ENCODE data around the gene DGKI.

DGKI gene

DNA sequence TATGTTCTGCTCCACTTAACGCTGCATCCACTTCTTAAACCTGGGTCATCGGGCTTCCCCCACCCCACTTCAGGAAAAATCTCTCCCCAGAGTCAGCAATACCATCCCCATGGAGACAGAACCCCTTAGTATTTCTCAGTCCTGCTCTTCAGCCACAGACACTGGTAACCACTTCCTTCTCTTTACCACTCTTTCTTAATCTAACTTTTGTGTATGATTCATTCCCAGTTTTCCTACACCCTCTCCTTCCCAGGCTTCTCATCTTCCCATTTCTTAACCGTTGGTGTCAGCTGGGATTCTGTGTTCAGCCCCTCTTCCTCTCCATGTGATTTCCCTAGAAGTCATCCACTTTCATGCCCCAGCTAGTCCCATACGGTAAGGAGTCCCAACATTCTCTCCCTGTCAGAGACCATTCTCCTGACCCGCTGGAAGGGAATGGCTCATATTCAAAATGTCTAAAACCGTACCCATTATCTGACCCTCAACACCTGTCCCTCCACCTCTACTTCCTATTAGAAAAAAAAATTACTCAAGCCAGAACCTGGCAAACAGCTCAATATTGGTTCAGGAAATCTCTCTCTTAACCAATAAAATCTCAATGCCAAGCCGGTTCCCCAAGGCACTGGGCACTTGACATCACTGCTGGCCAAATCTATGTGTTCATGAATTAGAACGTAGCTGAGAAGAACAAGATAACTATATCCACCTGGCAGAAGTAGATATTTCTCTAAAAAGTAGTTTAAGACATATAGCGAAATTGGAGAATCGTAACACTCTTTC is 89.4 kb downstream of the DGKI start:
- Histone ChIP-seq H2AFZ (ENCODE audit: low read depth, low read length, severe bottlenecking) (no peak overlapping the region), H3K27ac (ENCODE audit: low read depth, low read length) (no peak overlapping the region), H3K9me3 (ENCODE audit: insufficient read depth, low read length) (no peaks in the 10 kb centered on the region), H3K79me2 (ENCODE audit: insufficient read depth, low read length) (no peaks in the 10 kb centered on the region), H4K20me1 (ENCODE audit: low read depth, low read length) (no peaks in the 10 kb centered on the region), H3K4me2 (ENCODE audit: low read depth, low read length, poor library complexity, severe bottlenecking) (no peak overlapping the region), H3K9ac (ENCODE audit: low read length) (no peak overlapping the region), H3K9me2 (replicated peaks; ENCODE audit: insufficient read depth, low read length) (no peaks in the 10 kb centered on the region), H3K4me3 (ENCODE audit: insufficient read depth, low read length, poor library complexity, severe bottlenecking) (no peak overlapping the region), H3K27me3 (ENCODE audit: low read length) (no peaks in the 10 kb centered on the region), H3F3A (ENCODE audit: insufficient read depth) (no peaks in the 10 kb centered on the region), H3K36me3 (ENCODE audit: low read length) (no peaks in the 10 kb centered on the region)
- TF ChIP-seq EZH2phosphoT487 (conservative IDR thresholded peaks at IDR 0.05; ENCODE audit: low read length) (no peak), CTCF (IDR thresholded peaks at IDR 0.05; ENCODE audit: insufficient read depth, low read length, poor library complexity, severe bottlenecking) (no peak)

- Histone ChIP-seq H4K20me1 (ENCODE audit: low read depth, low read length) (no peaks in the 10 kb centered on the region), H3K79me2 (ENCODE audit: insufficient read depth, low read length) (no peaks in the 10 kb centered on the region), H3K9me2 (replicated peaks; ENCODE audit: insufficient read depth, low read length) (no peaks in the 10 kb centered on the region), H3K4me3 (ENCODE audit: insufficient read depth, low read length, poor library complexity, severe bottlenecking) (no peak overlapping the region), H3K9me3 (ENCODE audit: insufficient read depth, low read length) (no peaks in the 10 kb centered on the region), H3K9ac (ENCODE audit: low read length) (no peak overlapping the region), H3K27ac (ENCODE audit: low read depth, low read length) (no peak overlapping the region), H3K27me3 (ENCODE audit: low read length) (no peaks in the 10 kb centered on the region), H3K36me3 (ENCODE audit: low read length) (no peaks in the 10 kb centered on the region), H2AFZ (ENCODE audit: low read depth, low read length, severe bottlenecking) (no peak overlapping the region), H3F3A (ENCODE audit: insufficient read depth) (no peaks in the 10 kb centered on the region), H3K4me2 (ENCODE audit: low read depth, low read length, poor library complexity, severe bottlenecking) (no peak overlapping the region)
- TF ChIP-seq CTCF (IDR thresholded peaks at IDR 0.05; ENCODE audit: insufficient read depth, low read length, poor library complexity, severe bottlenecking) = no peak
- TF ChIP-seq EZH2phosphoT487 (conservative IDR thresholded peaks at IDR 0.05; ENCODE audit: low read length) = no peak
Measured at GRCh38 chr7:137755846-137756651, 90.7 kb downstream of the DGKI start.

DNA sequence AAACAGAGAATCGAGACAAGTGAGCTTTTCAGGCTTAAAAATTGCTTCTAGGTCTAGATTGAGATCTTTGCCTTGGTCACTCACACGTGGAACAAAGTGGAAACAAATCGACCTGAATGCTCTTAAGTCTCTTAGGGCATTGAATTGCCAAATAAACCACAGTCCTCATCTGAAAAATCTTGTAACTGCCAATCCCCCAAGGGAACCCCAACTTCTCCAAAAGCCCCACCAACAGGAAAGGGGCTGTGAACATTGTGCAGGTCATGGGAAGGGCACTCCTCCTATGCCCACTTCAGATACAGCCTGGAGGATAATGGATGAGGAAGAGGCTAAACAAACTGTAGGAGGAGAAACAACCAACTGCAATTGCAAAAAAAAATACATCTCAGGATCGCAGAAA is 91.3 kb downstream of the DGKI start:
- Histone ChIP-seq H3F3A (ENCODE audit: insufficient read depth) (no peaks in the 10 kb centered on the region), H2AFZ (ENCODE audit: low read depth, low read length, severe bottlenecking) (no peak overlapping the region), H3K27me3 (ENCODE audit: low read length) (no peaks in the 10 kb centered on the region), H3K4me3 (ENCODE audit: insufficient read depth, low read length, poor library complexity, severe bottlenecking) (no peak overlapping the region), H4K20me1 (ENCODE audit: low read depth, low read length) (no peaks in the 10 kb centered on the region), H3K27ac (ENCODE audit: low read depth, low read length) (no peak overlapping the region), H3K9ac (ENCODE audit: low read length) (no peak overlapping the region), H3K4me2 (ENCODE audit: low read depth, low read length, poor library complexity, severe bottlenecking) (no peak overlapping the region), H3K9me3 (ENCODE audit: insufficient read depth, low read length) (no peaks in the 10 kb centered on the region), H3K79me2 (ENCODE audit: insufficient read depth, low read length) (no peaks in the 10 kb centered on the region), H3K9me2 (replicated peaks; ENCODE audit: insufficient read depth, low read length) (no peaks in the 10 kb centered on the region), H3K36me3 (ENCODE audit: low read length) (no peaks in the 10 kb centered on the region)
- TF ChIP-seq EZH2phosphoT487 (conservative IDR thresholded peaks at IDR 0.05; ENCODE audit: low read length) (no peak), CTCF (IDR thresholded peaks at IDR 0.05; ENCODE audit: insufficient read depth, low read length, poor library complexity, severe bottlenecking) (no peak)
